Psoas muscle (tissue), 8 donors: ENCODE results near the gene OPN3. TPM values are rescaled to one million over a fixed set of nuclear protein-coding genes. Genes with fewer than 3 reads are reported as not detected.

ENCODE experiments used
- ATAC-seq, 4 donors: fragments of 200-7000 bp; cut with Tn5 transposase; one replicate each; pipeline ENCODE4 v1.9.1; 2020; ENCODE audit warnings: moderate library complexity in 3 of 4, mild to moderate bottlenecking in 2 of 4
- DNase-seq, 2 donors: peaks; one replicate each; pipeline ENCODE4 v3.0.0-alpha.2; 2020
- H3K27ac ChIP-seq: fragments of 200-600 bp; one replicate; pipeline ENCODE4 v1.8.0; 2022
- H3K27me3 ChIP-seq, 3 donors: fragments of 200-600 bp in 1 of 3; one replicate each; pipeline versions ENCODE4 v1.6.1 to v1.8.0; 2013 to 2022; ENCODE audit warnings: low read length in 2 of 3, mild to moderate bottlenecking in 2 of 3, moderate library complexity in 1 of 3; ENCODE audit not compliant: insufficient read depth in 3 of 3
- H3K36me3 ChIP-seq, 2 donors: fragments of 200-600 bp in 1 of 2; one replicate each; pipeline versions ENCODE4 v1.6.1 to v1.8.0; 2013 to 2022; ENCODE audit warnings: low read depth in 1 of 2, mild to moderate bottlenecking in 1 of 2, moderate library complexity in 1 of 2; ENCODE audit not compliant: insufficient read depth in 1 of 2
- H3K4me1 ChIP-seq: fragments of 200-600 bp; one replicate; pipeline ENCODE4 v1.8.0; 2022
- H3K4me3 ChIP-seq: fragments of 200-600 bp; one replicate; pipeline ENCODE4 v1.8.0; 2022; ENCODE audit warnings: mild to moderate bottlenecking
- H3K9me3 ChIP-seq: fragments of 200-600 bp; one replicate; pipeline ENCODE4 v1.8.0; 2022
- WGBS, 3 donors: extraction: QIAGEN DNeasy Blood & Tissue Kit; methylation state at CpG; one replicate each; pipeline versions ENCODE4 v1.1.6 to v1.1.7; 2013; 5-methylcytosine and 5-hydroxymethylcytosine counted together
- intact Hi-C, 2 donors: fragments of 100-400 bp; cut with DNase I; formaldehyde crosslinking; loops; one replicate each; pipeline versions ENCODE4 v1.11.0 to v1.14.2; 2022
- polyA plus RNA-seq, 3 donors: library from polyadenylated mRNA; stranded (reverse); fragments of 200-250 nt; gene quantifications; one replicate each; pipeline ENCODE4 v1.2.3, GENCODE V29; 2013
- total RNA-seq, 4 donors: library from RNA; stranded (reverse); fragmentation: NEBNext Ultra II Directional in 2 of 4; extraction: Animal tissue kit (Norgen Biotek cat#: 25700) in 2 of 4; gene quantifications; one replicate each; pipeline versions ENCODE4 v1.2.1 to v1.2.4, GENCODE V29; 2021 to 2023
- TF ChIP-seq, protein P1 (sequence below): fragments of 200-600 bp; IDR thresholded peaks from one replicate; pipeline ENCODE4 v1.8.0; 2022; ENCODE audit warnings: antibody characterized with exemption
- donor health status: healthy with polysubstance abuse.
- donor health status: DM: no; HTN: no; CAD: no; lungs with moderate emphysema.
- donor health status: Bipolar disorder and iron deficiency.
- donor health status: healthy.
- donor health status: DM: yes; HTN: yes; CAD: no.
- donor health status: DM: no; HTN: no; CAD: no.
- donor health status: DM: no; HTN: no; CAD: no.
- donor health status: DM: yes; HTN: yes; CAD: no.

OPN3 gene
- total and polyA plus RNA-seq, 7 donors, result 1.7 to 7.0 (median 4.1) TPM

DNA sequence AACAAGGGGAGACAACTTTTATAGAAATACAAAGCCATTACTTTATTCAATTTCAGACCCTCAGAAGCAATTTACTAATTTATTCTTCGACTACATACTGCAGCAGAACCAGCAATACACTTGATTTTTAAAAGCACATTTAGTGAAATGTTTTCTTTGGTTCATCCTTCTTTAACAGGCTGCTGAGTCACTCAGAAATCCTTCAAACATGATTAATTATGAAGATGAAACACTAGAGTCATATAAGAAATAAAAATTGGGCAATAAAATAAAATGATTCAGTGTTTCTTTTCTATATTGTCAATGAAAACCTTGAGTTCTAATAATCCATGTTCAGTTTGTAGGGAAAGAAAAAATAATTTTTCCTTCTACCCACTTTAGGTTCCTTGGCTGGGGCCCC, 47.0 kb downstream of the OPN3 start:
- peaks cover 0 to 16% of the 10 kb centered on the region in 2 donors for H3K36me3 ChIP-seq
- intact Hi-C loops, result no loop called here
- H3K9me3 ChIP-seq, result no peaks in the 10 kb centered on the region

DNA sequence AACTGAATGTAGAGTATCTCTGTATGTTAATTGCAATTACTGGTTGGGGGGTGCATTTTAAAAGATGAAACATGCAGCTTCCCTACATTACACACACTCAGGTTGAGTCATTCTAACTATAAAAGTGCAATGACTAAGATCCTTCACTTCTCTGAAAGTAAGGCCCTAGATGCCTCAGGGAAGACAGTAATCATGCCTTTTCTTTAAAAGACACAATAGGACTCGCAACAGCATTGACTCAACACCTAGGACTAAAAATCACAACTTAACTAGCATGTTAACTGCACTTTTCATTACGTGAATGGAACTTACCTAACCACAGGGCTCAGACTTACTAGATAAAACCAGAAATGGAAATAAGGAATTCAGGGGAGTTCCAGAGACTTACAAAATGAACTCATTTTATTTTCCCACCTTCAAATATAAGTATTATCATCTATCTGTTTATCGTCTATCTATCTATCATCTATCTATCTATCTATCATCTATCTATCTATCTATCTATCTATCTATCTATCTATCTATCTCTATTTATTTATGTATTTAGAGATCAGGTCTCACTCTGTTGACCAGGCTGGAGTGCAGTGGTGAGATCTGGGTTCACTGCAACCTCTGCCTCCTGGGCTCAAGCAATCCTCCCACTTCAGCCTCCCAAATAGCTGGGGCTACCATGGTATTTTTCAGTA, 47.8 kb downstream of the OPN3 start:
- WGBS, 3 donors, result 93 to 95% (median 94%) methylated on average over 3 of the region's 3 CpGs
- TF ChIP-seq, protein P1, sequence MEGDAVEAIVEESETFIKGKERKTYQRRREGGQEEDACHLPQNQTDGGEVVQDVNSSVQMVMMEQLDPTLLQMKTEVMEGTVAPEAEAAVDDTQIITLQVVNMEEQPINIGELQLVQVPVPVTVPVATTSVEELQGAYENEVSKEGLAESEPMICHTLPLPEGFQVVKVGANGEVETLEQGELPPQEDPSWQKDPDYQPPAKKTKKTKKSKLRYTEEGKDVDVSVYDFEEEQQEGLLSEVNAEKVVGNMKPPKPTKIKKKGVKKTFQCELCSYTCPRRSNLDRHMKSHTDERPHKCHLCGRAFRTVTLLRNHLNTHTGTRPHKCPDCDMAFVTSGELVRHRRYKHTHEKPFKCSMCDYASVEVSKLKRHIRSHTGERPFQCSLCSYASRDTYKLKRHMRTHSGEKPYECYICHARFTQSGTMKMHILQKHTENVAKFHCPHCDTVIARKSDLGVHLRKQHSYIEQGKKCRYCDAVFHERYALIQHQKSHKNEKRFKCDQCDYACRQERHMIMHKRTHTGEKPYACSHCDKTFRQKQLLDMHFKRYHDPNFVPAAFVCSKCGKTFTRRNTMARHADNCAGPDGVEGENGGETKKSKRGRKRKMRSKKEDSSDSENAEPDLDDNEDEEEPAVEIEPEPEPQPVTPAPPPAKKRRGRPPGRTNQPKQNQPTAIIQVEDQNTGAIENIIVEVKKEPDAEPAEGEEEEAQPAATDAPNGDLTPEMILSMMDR, result no peak
- Histone ChIP-seq H3K4me1 (no peaks in the 10 kb centered on the region), H3K4me3 (no peak overlapping the region), H3K9me3 (no peaks in the 10 kb centered on the region), H3K27ac (no peak overlapping the region), H3K36me3 (peaks cover 0 to 16% of the 10 kb centered on the region in 2 donors), H3K27me3 (no peaks in the 10 kb centered on the region)
- intact Hi-C loops, result no loop called here
- no peak for ATAC-seq
- no peak for DNase-seq

More for the DNA sequence above, 47.0 kb downstream of the OPN3 start:
- ATAC-seq, result no peak
- no peak overlapping the region for H3K27ac ChIP-seq
- H3K4me3 ChIP-seq, result no peak overlapping the region
- 89 to 97% (median 91%) methylated on average over 1 of the region's 1 CpG for WGBS, 3 donors
- no peaks in the 10 kb centered on the region for H3K4me1 ChIP-seq
- no peaks in the 10 kb centered on the region for H3K27me3 ChIP-seq
- DNase-seq, result no peak
- TF ChIP-seq, protein P1, result no peak

DNA sequence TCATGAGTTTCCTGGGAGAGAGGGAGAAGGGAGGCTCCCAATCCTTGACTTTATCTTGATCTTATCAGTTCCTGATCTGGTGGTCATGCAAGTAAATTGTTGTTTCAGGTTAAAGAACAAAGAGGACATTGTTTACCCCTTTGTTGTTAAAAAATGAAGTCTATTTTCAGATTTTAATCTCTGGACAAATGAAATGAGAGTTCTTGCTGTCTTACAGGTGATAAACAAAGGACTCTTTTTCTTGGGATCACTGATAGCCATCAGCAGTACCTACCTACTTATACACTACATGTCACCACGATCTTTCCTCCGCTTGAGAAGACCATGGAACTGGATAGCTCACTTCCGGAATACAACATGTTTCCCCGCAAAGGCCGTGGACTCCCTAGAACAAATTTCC, 48.4 kb downstream of the OPN3 start:
- Histone ChIP-seq H3K9me3 (no peaks in the 10 kb centered on the region), H3K27ac (no peak overlapping the region), H3K4me3 (no peak overlapping the region), H3K4me1 (no peaks in the 10 kb centered on the region), H3K36me3 (peaks cover 0 to 16% of the 10 kb centered on the region in 2 donors), H3K27me3 (no peaks in the 10 kb centered on the region)
- TF ChIP-seq, protein P1, result no peak
- ATAC-seq, result no peak
- no peak for DNase-seq
- 73 to 95% (median 87%) methylated on average over 5 of the region's 5 CpGs for WGBS, 3 donors
- intact Hi-C loops, result no loop called here

DNA sequence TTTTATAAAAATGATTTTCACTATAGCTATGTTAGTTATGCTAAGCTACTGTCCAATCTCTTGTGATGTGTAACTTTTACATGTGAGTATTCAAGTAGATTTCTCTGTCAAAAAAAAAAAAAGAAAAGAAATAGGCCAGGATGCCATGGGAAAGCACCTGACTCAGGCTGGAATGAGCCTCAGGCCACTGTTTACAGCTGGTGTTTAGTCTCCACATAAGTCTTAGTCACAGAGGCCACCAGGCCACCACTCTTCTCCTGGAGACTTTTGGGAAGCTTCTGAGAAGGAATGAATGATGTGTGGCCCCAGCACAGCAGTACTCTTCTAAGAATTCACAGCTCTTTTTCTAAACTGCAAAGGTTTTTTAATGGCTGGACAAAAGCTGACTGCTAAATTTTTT, 48.9 kb downstream of the OPN3 start:
- ATAC-seq (no peak), DNase-seq (no peak)
- TF ChIP-seq, protein P1, result no peak
- H3K27me3 ChIP-seq, result no peaks in the 10 kb centered on the region
- H3K9me3 ChIP-seq, result no peaks in the 10 kb centered on the region
- H3K4me3 ChIP-seq, result no peak overlapping the region
- H3K36me3 ChIP-seq, result peaks cover 0 to 12% of the 10 kb centered on the region in 2 donors
- no peaks in the 10 kb centered on the region for H3K4me1 ChIP-seq
- no peak overlapping the region for H3K27ac ChIP-seq
- intact Hi-C loops, result no loop called here

DNA sequence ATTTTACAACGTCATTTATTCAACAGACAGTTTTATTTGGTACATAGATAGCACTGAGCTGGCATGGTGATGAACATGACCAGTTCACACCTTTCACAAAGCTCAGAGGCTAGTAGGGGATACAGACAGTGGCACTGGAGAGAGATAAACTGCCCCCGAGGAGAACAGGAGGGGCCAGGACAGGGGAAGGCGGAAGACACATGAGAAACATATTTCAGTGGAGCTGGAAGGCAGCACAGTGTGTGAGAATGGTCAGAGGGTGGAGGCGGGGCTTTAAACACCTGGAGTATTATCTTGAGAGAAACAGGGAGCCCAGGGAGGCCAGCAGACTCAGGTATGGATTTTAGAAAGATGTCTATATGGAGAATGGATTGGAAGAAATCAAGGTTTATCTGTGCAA, 49.5 kb downstream of the OPN3 start:
- Histone ChIP-seq H3K9me3 (no peaks in the 10 kb centered on the region), H3K36me3 (peaks cover 0 to 8% of the 10 kb centered on the region in 2 donors), H3K4me1 (no peaks in the 10 kb centered on the region), H3K4me3 (no peak overlapping the region), H3K27ac (no peak overlapping the region), H3K27me3 (no peaks in the 10 kb centered on the region)
- ATAC-seq (no peak), DNase-seq (no peak)
- intact Hi-C loops, result no loop called here
- WGBS, 3 donors, result 60 to 63% (median 61%) methylated on average over 4 of the region's 4 CpGs
- TF ChIP-seq, protein P1, result no peak
